NCI-H2081 (cell line): Measurements from ENCODE around the gene MAMDC2.

Experiments used
- DNase-seq, 2 experiments: peaks; one replicate each; lab custom pipeline; 2025; lab: John Stamatoyannopoulos, UW

Gene MAMDC2

GRCh38 chr9:70260606-70261005, 217.0 kb downstream of the MAMDC2 start:
- no peak for DNase-seq

GRCh38 chr9:70261131-70261870, 217.7 kb downstream of the MAMDC2 start:
- DNase-seq, result no peak

GRCh38 chr9:70262366-70262765, 218.7 kb downstream of the MAMDC2 start:
- no peak for DNase-seq

GRCh38 chr9:70262948-70263347, 219.3 kb downstream of the MAMDC2 start:
- DNase-seq, result no peak

- DNase-seq, result no peak
Observed at GRCh38 chr9:70263421-70263820, 219.8 kb downstream of the MAMDC2 start.
